ENCODE results near the gene EFNB2.
A peak's percentile ranks its signal among the peaks of the same experiment; 100 is the strongest.

EFNB2 gene

GRCh38 chr13:106522898-106523525 is 12.4 kb downstream of the EFNB2 start:
- peaks cover 0 to 10% of the 10 kb centered on the region in 2 experiments; a peak in 1 of 3 replicates for H3K36me3 ChIP-seq (ENCODE audit: control insufficient read depth in 2 of 2, insufficient read depth in 1 of 2, low read length in 2 of 2)
- no peaks in the 10 kb centered on the region for H3K9me3 ChIP-seq (ENCODE audit: control insufficient read depth, insufficient read depth, low read depth, low read length)
- ChIA-PET POLR2A (no interaction called here), CTCF (no interaction called here)
- H3K27ac ChIP-seq (ENCODE audit: extremely low read depth, low read depth, low read length), result no peak overlapping the region
- peaks cover 40% of the 10 kb centered on the region for H3K4me1 ChIP-seq (ENCODE audit: control insufficient read depth, insufficient read depth, low read length)
- H3K4me3 ChIP-seq (ENCODE audit: low read depth, low read length), result no peak overlapping the region
- TF ChIP-seq ZNF335 (tag by site-specific recombination; conservative IDR thresholded peaks at IDR 0.05) (0 out of 2 replicates have a peak, but pooled peaks have one; percentile 18), KLF8 (tag by site-specific recombination; IDR thresholded peaks at IDR 0.05) (no peak), ZFHX2 (tag by site-specific recombination; conservative IDR thresholded peaks at IDR 0.05) (peak; percentile 30; the same call in 1 of the 2 replicates), ZBTB8A (tag by site-specific recombination; IDR thresholded peaks at IDR 0.05) (0 out of 2 replicates have a peak, but pooled peaks have one; percentile 13), ZNF140 (tag by site-specific recombination; IDR thresholded peaks at IDR 0.05) (no peak), ZNF501 (tag by site-specific recombination; IDR thresholded peaks at IDR 0.05) (no peak), SP2 (tag by site-specific recombination; IDR thresholded peaks at IDR 0.05) (no peak), ZBTB20 (tag by site-specific recombination; IDR thresholded peaks at IDR 0.05) (peak; percentile 30; the same call in 1 of the 2 replicates), WT1 (tag by site-specific recombination; IDR thresholded peaks at IDR 0.05) (no peak), ZNF280C (tag by site-specific recombination; IDR thresholded peaks at IDR 0.05) (no peak), ZNF488 (tag by site-specific recombination; IDR thresholded peaks at IDR 0.05) (no peak)

- peaks cover 35% of the 10 kb centered on the region for H3K4me1 ChIP-seq (ENCODE audit: control insufficient read depth, insufficient read depth, low read length)
- no peak overlapping the region for H3K27ac ChIP-seq (ENCODE audit: extremely low read depth, low read depth, low read length)
- TF ChIP-seq FEZF1 (tag by site-specific recombination; IDR thresholded peaks at IDR 0.05), result no peak
- TF ChIP-seq ZNF555 (tag by site-specific recombination; conservative IDR thresholded peaks at IDR 0.05), result no peak
- no peak overlapping the region for H3K4me3 ChIP-seq (ENCODE audit: low read depth, low read length)
- ChIA-PET POLR2A (interaction anchor here (1.0 kb wide), 1 partner anchor 13 kb away, joined by 4 read pairs; the partner anchor contains the start of gene EFNB2), CTCF (no interaction called here)
- peaks cover 0 to 10% of the 10 kb centered on the region in 2 experiments; a peak in 1 of 3 replicates for H3K36me3 ChIP-seq (ENCODE audit: control insufficient read depth in 2 of 2, insufficient read depth in 1 of 2, low read length in 2 of 2)
- no peaks in the 10 kb centered on the region for H3K9me3 ChIP-seq (ENCODE audit: control insufficient read depth, insufficient read depth, low read depth, low read length)
Measured at GRCh38 chr13:106522112-106522705, 13.3 kb downstream of the EFNB2 start.

- Histone ChIP-seq H3K4me3 (ENCODE audit: low read depth, low read length) (no peak overlapping the region), H3K9me3 (ENCODE audit: control insufficient read depth, insufficient read depth, low read depth, low read length) (no peaks in the 10 kb centered on the region), H3K4me1 (ENCODE audit: control insufficient read depth, insufficient read depth, low read length) (peaks cover 32% of the 10 kb centered on the region), H3K27ac (ENCODE audit: extremely low read depth, low read depth, low read length) (no peak overlapping the region), H3K36me3 (ENCODE audit: control insufficient read depth in 2 of 2, insufficient read depth in 1 of 2, low read length in 2 of 2) (peaks cover 0 to 7% of the 10 kb centered on the region in 2 experiments; a peak in 1 of 3 replicates)
- ChIA-PET POLR2A (interaction anchor here (1.0 kb wide), 1 partner anchor 14 kb away, joined by 4 read pairs; the partner anchor contains the start of gene EFNB2), CTCF (interaction anchor here (0.6 kb wide), 1 partner anchor 1101 kb away, joined by 3 read pairs; no protein-coding TSS in a partner anchor)
- TF ChIP-seq ZNF157 (tag by site-specific recombination; IDR thresholded peaks at IDR 0.05) (no peak), REPIN1 (tag by site-specific recombination; IDR thresholded peaks at IDR 0.05; ENCODE audit: low read depth) (no peak), ZNF362 (tag by site-specific recombination; IDR thresholded peaks at IDR 0.05) (peak; percentile 74; the same call in 1 of the 2 replicates), ZNF585B (tag by site-specific recombination; IDR thresholded peaks at IDR 0.05) (no peak), MZF1 (tag by site-specific recombination; IDR thresholded peaks at IDR 0.05; ENCODE audit: borderline replicate concordance) (no peak), ZNF600 (tag by site-specific recombination; IDR thresholded peaks at IDR 0.05) (no peak), TSHZ1 (tag by site-specific recombination; IDR thresholded peaks at IDR 0.05; ENCODE audit: borderline replicate concordance) (peak; percentile 54; the same call in 1 of the 2 replicates), ZNF112 (tag by site-specific recombination; IDR thresholded peaks at IDR 0.05) (no peak)
Measured at GRCh38 chr13:106521095-106521799, 14.2 kb downstream of the EFNB2 start.
